Measurements from ENCODE around the gene GOLGA6L7. TPM values are rescaled to one million over a fixed set of nuclear protein-coding genes. Genes with fewer than 3 reads are reported as not detected.

GOLGA6L7 gene
- total and polyA plus RNA-seq, 5 donors: not detected

- H3K4me1 ChIP-seq (ENCODE audit: control insufficient read depth, insufficient read depth, low read length): no peaks in the 10 kb centered on the region
- intact Hi-C loops (cut with DNase I): no loop called here
- H3K9me3 ChIP-seq (ENCODE audit: control insufficient read depth, low read length): no peaks in the 10 kb centered on the region
- H3K27me3 ChIP-seq (ENCODE audit: control insufficient read depth, insufficient read depth): no peaks in the 10 kb centered on the region
- ATAC-seq: no peak
- no peak overlapping the region for H3K4me3 ChIP-seq (ENCODE audit: low read length)
- no peak for DNase-seq
- 48% methylated on average over 3 of the region's 3 CpGs for WGBS
- H3K27ac ChIP-seq (ENCODE audit: low read length): no peak overlapping the region
Observed at GRCh38 chr15:28881170-28881569, 32.7 kb upstream of the GOLGA6L7 start.

- Histone ChIP-seq H3K4me1 (ENCODE audit: control insufficient read depth, insufficient read depth, low read length) (no peaks in the 10 kb centered on the region), H3K27me3 (ENCODE audit: control insufficient read depth, insufficient read depth) (no peaks in the 10 kb centered on the region), H3K9me3 (ENCODE audit: control insufficient read depth, low read length) (no peaks in the 10 kb centered on the region), H3K4me3 (ENCODE audit: low read length) (no peak overlapping the region), H3K27ac (ENCODE audit: low read length) (no peak overlapping the region)
- DNase-seq (no peak), ATAC-seq (no peak)
- intact Hi-C loops (cut with DNase I): no loop called here
- 84% methylated on average over 5 of the region's 5 CpGs for WGBS
Observed at GRCh38 chr15:28880680-28881079, 32.2 kb upstream of the GOLGA6L7 start.

- H3K27me3 ChIP-seq (ENCODE audit: control insufficient read depth, insufficient read depth): no peaks in the 10 kb centered on the region
- DNase-seq (no peak), ATAC-seq (no peak)
- H3K27ac ChIP-seq (ENCODE audit: low read length): no peak overlapping the region
- H3K4me1 ChIP-seq (ENCODE audit: control insufficient read depth, insufficient read depth, low read length): no peaks in the 10 kb centered on the region
- intact Hi-C loops (cut with DNase I): no loop called here
- H3K4me3 ChIP-seq (ENCODE audit: low read length): no peak overlapping the region
- H3K9me3 ChIP-seq (ENCODE audit: control insufficient read depth, low read length): no peaks in the 10 kb centered on the region
- WGBS: 87% methylated on average over 9 of the region's 9 CpGs
Observed at GRCh38 chr15:28879551-28879950, 31.1 kb upstream of the GOLGA6L7 start.

DNA sequence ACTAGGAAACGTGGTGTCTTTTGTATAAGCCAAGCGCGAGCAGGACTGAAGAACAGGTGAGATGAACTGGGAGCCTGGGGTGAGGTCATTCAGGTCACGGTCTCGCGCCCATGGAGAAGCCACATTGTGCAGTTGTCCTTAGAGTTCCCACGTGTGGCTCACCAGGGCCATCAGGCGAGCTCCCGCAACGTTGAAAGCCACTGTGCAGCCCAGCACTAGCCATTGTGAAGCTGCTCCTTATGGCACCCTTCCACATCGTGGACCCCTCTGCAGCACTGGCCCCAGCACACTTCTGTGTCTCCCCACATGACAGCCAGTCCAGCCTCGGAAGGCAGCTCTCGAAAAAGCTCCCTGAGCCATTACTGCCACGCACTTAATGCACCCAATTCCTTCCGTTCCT, 29.8 kb upstream of the GOLGA6L7 start:
- intact Hi-C loops (cut with DNase I): no loop called here
- Histone ChIP-seq H3K27ac (ENCODE audit: low read length) (no peak overlapping the region), H3K4me3 (ENCODE audit: low read length) (no peak overlapping the region), H3K27me3 (ENCODE audit: control insufficient read depth, insufficient read depth) (no peaks in the 10 kb centered on the region), H3K4me1 (ENCODE audit: control insufficient read depth, insufficient read depth, low read length) (no peaks in the 10 kb centered on the region), H3K9me3 (ENCODE audit: control insufficient read depth, low read length) (no peaks in the 10 kb centered on the region)
- ATAC-seq: no peak
- DNase-seq: no peak
- WGBS: 86% methylated on average over 15 of the region's 15 CpGs

DNA sequence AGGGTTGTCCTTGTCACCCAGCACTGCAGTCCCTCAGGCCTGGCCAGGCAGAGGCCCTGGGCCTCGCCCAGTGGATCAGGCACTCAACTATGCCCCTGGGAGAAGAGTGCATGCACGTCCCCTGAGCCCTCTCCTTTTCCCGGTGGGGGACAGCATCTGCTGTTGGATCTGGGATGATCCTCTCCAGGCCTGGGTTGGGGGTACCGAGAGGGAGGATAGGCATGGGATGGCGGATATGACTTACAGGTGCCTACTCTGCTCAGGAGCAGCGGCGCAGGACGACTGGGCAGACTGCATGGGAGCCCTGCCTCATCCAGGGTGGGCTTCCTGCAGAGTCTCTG, 28.4 kb upstream of the GOLGA6L7 start:
- intact Hi-C loops (cut with DNase I): no loop called here
- Histone ChIP-seq H3K4me1 (ENCODE audit: control insufficient read depth, insufficient read depth, low read length) (no peaks in the 10 kb centered on the region), H3K9me3 (ENCODE audit: control insufficient read depth, low read length) (no peaks in the 10 kb centered on the region), H3K27me3 (ENCODE audit: control insufficient read depth, insufficient read depth) (no peaks in the 10 kb centered on the region), H3K4me3 (ENCODE audit: low read length) (no peak overlapping the region), H3K27ac (ENCODE audit: low read length) (no peak overlapping the region)
- DNase-seq: no peak
- no peak for ATAC-seq
- WGBS: 89% methylated on average over 8 of the region's 8 CpGs

- DNase-seq (peak in 1 of 3 donors; percentile 7), ATAC-seq (peak in 1 of 2 donors; percentile 18)
- Histone ChIP-seq H3K27ac (ENCODE audit: low read length) (no peak overlapping the region), H3K4me3 (ENCODE audit: low read length) (no peak overlapping the region), H3K27me3 (ENCODE audit: control insufficient read depth, insufficient read depth) (no peaks in the 10 kb centered on the region), H3K4me1 (ENCODE audit: control insufficient read depth, insufficient read depth, low read length) (no peaks in the 10 kb centered on the region), H3K9me3 (ENCODE audit: control insufficient read depth, low read length) (no peaks in the 10 kb centered on the region)
- WGBS: 59% methylated on average over 14 of the region's 14 CpGs
- intact Hi-C loops (cut with DNase I): no loop called here
Observed at GRCh38 chr15:28876131-28876844, 27.8 kb upstream of the GOLGA6L7 start.

DNA sequence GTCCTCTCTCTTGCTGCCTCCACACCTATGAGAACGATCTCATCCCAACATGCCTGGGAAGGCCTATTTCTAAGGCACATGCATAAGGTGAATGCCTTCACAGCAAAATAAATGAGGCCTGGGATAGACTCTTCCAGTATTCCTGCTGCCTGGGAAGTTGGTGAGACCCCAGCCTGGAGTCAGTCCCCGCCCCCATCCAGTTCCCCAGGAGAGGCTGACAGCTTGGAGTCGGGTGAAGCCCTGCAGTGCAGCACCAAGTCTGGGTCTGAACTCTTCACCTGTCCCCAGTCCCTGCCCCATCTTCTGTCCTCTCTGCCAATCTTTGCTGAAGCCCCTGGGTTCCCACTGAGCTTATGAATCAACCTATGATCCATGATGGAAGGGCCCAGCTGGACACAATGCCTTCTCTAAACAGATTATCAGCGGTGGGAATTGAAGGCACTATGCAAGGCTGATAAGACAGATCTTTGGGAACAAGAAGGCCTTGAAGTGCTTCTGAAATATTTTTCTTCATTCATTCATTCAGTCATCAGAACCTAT, 27.1 kb upstream of the GOLGA6L7 start:
- Histone ChIP-seq H3K4me3 (ENCODE audit: low read length) (no peak overlapping the region), H3K27me3 (ENCODE audit: control insufficient read depth, insufficient read depth) (no peaks in the 10 kb centered on the region), H3K4me1 (ENCODE audit: control insufficient read depth, insufficient read depth, low read length) (no peaks in the 10 kb centered on the region), H3K9me3 (ENCODE audit: control insufficient read depth, low read length) (no peaks in the 10 kb centered on the region), H3K27ac (ENCODE audit: low read length) (no peak overlapping the region)
- 72% methylated on average over 4 of the region's 4 CpGs for whole genome bisulfite sequencing
- intact Hi-C loops (cut with DNase I): no loop called here
- no peak for DNase-seq
- ATAC-seq: no peak

DNA sequence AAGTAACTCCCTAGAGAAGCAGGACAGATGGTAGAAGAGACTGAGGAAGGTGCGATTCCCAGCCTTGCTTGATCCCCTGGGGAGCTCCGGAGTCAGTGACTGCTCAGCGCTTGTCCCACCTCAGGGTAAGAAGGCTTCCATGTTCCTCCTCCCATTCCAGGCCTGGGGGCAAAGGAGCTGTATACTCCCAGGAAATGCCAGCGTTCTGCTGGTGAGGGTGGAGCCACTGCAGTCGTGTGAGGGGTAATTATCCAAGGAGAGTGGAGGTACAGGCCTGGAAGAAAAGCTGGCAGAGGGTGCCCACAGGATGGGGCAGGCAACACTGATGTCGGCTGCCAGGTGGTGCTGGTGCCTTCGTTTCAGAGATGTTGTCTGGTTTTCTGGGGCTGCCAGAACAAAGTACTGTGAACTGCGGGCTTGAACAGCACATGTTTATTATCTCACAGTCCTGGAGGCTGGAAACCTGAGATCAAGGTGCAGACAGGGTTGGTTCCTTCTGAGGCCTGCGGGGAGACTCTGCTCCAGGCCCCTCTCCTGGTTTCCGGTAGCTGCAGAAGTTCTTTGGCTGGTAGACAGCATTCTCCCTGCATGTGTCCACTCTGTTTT, 25.2 kb upstream of the GOLGA6L7 start:
- no peak for ATAC-seq
- 64% methylated on average over 10 of the region's 10 CpGs for WGBS
- DNase-seq: no peak
- Histone ChIP-seq H3K27me3 (ENCODE audit: control insufficient read depth, insufficient read depth) (no peaks in the 10 kb centered on the region), H3K4me1 (ENCODE audit: control insufficient read depth, insufficient read depth, low read length) (no peaks in the 10 kb centered on the region), H3K4me3 (ENCODE audit: low read length) (no peak overlapping the region), H3K27ac (ENCODE audit: low read length) (no peak overlapping the region), H3K9me3 (ENCODE audit: control insufficient read depth, low read length) (no peaks in the 10 kb centered on the region)
- intact Hi-C loops (cut with DNase I): no loop called here

DNA sequence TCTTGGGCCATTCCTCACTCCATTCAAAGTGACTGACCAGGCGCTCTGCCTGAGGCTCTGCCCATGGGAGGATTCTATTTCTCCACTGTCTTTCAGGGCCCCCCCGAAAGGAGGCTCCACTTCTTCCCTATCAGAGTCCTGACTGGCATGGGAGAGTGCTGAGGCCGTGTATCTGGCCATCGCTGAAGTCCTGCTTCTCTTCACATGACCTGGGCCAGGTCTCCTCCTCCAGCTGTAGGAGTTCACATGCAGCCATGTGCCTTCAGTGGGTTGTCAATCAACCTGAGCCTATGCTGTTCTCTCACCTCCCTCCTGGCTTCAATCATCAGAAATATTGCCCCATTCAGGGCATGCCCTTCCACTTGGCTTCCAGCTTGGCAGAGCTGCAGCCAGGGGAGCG, 24.6 kb upstream of the GOLGA6L7 start:
- Histone ChIP-seq H3K9me3 (ENCODE audit: control insufficient read depth, low read length) (no peaks in the 10 kb centered on the region), H3K4me1 (ENCODE audit: control insufficient read depth, insufficient read depth, low read length) (no peaks in the 10 kb centered on the region), H3K27me3 (ENCODE audit: control insufficient read depth, insufficient read depth) (no peaks in the 10 kb centered on the region), H3K4me3 (ENCODE audit: low read length) (no peak overlapping the region), H3K27ac (ENCODE audit: low read length) (no peak overlapping the region)
- DNase-seq: no peak
- intact Hi-C loops (cut with DNase I): no loop called here
- WGBS: 81% methylated on average over 5 of the region's 5 CpGs
- ATAC-seq: no peak

DNA sequence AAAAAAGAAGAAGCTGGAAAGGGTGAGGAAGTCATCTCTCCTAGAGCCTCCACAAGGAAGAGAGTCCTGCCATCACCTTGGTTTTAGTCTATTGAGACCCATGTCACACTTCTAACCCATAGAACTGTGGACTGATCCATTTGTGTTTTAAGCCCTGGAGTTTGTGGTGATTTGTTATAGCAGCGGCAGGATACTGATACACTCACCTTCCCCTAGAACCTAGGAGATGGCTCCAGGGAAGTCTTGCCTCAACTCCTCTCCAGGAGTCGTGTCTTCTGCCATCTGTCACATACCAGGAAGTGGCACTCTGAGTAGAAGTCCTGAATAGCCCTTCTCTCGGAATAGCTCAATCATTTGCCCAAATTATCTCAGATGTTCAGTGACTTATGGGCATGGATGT, 22.7 kb upstream of the GOLGA6L7 start:
- Histone ChIP-seq H3K27me3 (ENCODE audit: control insufficient read depth, insufficient read depth) (no peaks in the 10 kb centered on the region), H3K4me1 (ENCODE audit: control insufficient read depth, insufficient read depth, low read length) (no peaks in the 10 kb centered on the region), H3K4me3 (ENCODE audit: low read length) (no peak overlapping the region), H3K27ac (ENCODE audit: low read length) (no peak overlapping the region), H3K9me3 (ENCODE audit: control insufficient read depth, low read length) (no peaks in the 10 kb centered on the region)
- no peak for DNase-seq
- 92% methylated on average over 3 of the region's 3 CpGs for WGBS
- no peak for ATAC-seq
- intact Hi-C loops (cut with DNase I): no loop called here

DNA sequence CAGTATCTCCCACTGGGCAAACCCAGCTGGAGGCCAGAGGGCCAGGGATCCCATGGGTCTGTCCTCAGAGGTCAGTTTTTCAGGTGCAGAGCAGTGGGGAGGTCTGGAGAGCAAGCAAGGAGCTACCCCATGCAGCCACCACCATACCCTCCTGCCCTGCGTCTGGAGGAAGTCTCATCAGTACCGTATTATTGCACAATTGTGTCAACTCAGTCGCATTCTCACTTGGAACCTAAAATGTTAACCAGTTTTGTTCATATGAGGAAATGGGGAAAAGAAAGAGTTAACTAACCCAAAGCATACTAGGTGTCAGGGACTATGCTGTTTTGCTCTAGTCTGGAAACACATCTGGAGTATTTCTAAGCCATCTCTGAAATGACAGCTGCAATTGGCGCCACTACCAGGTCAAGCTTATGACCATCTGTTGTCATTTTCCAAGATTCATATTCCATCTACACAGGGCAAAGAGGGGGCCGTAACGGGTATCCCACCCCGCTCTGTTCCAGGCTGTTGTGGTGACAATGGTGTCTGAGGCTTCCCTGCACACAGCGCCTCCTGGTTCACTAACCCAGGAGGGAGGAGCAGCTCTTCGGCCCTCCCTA, 20.4 kb upstream of the GOLGA6L7 start:
- Histone ChIP-seq H3K27me3 (ENCODE audit: control insufficient read depth, insufficient read depth) (no peaks in the 10 kb centered on the region), H3K4me1 (ENCODE audit: control insufficient read depth, insufficient read depth, low read length) (no peaks in the 10 kb centered on the region), H3K9me3 (ENCODE audit: control insufficient read depth, low read length) (no peaks in the 10 kb centered on the region), H3K27ac (ENCODE audit: low read length) (no peak overlapping the region), H3K4me3 (ENCODE audit: low read length) (no peak overlapping the region)
- DNase-seq: no peak
- ATAC-seq: no peak
- intact Hi-C loops (cut with DNase I): no loop called here
- WGBS: 74% methylated on average over 9 of the region's 9 CpGs
